SH-SY5Y (cell line): ENCODE results near the gene TENM4.

Experiments used
- GATA2 ChIP-seq: IDR thresholded peaks from 2 replicates; pipeline ENCODE4 v1.6.1; 2011; ENCODE audit warnings: mild to moderate bottlenecking, low read depth, low read length
- GATA3 ChIP-seq: IDR thresholded peaks from 2 replicates; pipeline ENCODE4 v1.6.1; 2011; ENCODE audit warnings: low read depth, mild to moderate bottlenecking, low read length, moderate library complexity

- no peak for TF ChIP-seq GATA2
- no peak for TF ChIP-seq GATA3
Measured at GRCh38 chr11:79209540-79210266, 231.1 kb downstream of the TENM4 start.
